Neural cell (in vitro differentiated cells): ENCODE data around the gene SEMA6A. TPM values are rescaled to one million over a fixed set of nuclear protein-coding genes. Genes with fewer than 3 reads are reported as not detected.
A peak's percentile ranks its signal among the peaks of the same experiment; 100 is the strongest.

Experiments
- H2AFZ ChIP-seq: fragments of 200-600, 300-800 bp; sonication (generic), shearing (Covaris generic); 2 replicates; pipeline ENCODE4 v1.6.0; 2014; ENCODE audit warnings: low read depth, mild to moderate bottlenecking, antibody characterized with exemption, low read length, moderate library complexity
- H3F3A ChIP-seq: fragments of 200-600 bp; shearing (Covaris generic); 2 replicates; pipeline ENCODE4 v1.6.1; 2016; ENCODE audit warnings: mild to moderate bottlenecking, moderate library complexity, mixed read lengths, antibody characterized with exemption, low read length; ENCODE audit not compliant: insufficient read depth, poor library complexity, severe bottlenecking
- H3K27ac ChIP-seq: fragments of 200-600, 300-800 bp; sonication (generic), shearing (Covaris generic); 2 replicates; pipeline ENCODE4 v1.5.1; 2014; ENCODE audit warnings: mild to moderate bottlenecking, low read length, moderate library complexity
- H3K27me3 ChIP-seq: fragments of 300-800, 200-600 bp; sonication (generic), shearing (Covaris generic); 2 replicates; pipeline ENCODE4 v1.6.0; 2014; ENCODE audit warnings: mild to moderate bottlenecking, low read depth, low read length, moderate library complexity; ENCODE audit not compliant: insufficient read depth
- H3K36me3 ChIP-seq: fragments of 300-800, 200-600 bp; sonication (generic), shearing (Covaris generic); 2 replicates; pipeline ENCODE4 v1.5.1; 2014; ENCODE audit warnings: mild to moderate bottlenecking, antibody characterized with exemption, low read length, moderate library complexity; ENCODE audit not compliant: insufficient read depth
- H3K4me2 ChIP-seq: fragments of 300-800, 200-600 bp; sonication (generic), shearing (Covaris generic); 2 replicates; pipeline ENCODE4 v1.6.0; 2014; ENCODE audit warnings: mild to moderate bottlenecking, low read length
- H3K4me3 ChIP-seq: fragments of 300-800, 200-600 bp; sonication (generic), shearing (Covaris generic); 2 replicates; pipeline ENCODE4 v1.5.1; 2014; ENCODE audit warnings: mild to moderate bottlenecking, low read length, moderate library complexity
- H3K79me2 ChIP-seq: fragments of 200-600 bp; shearing (Covaris generic); replicated peaks from 2 replicates; pipeline ENCODE4 v1.6.0; 2014; ENCODE audit warnings: mild to moderate bottlenecking, low read length, moderate library complexity; ENCODE audit not compliant: insufficient read depth
- H3K9ac ChIP-seq: fragments of 300-800, 200-600 bp; sonication (generic), shearing (Covaris generic); 2 replicates; pipeline ENCODE4 v1.6.1; 2016; ENCODE audit warnings: mild to moderate bottlenecking, low read length, mixed read lengths
- H3K9me2 ChIP-seq: fragments of 200-600 bp; shearing (Covaris generic); 2 replicates; pipeline ENCODE4 v1.6.1; 2016; ENCODE audit warnings: mild to moderate bottlenecking, low read length, mixed read lengths; ENCODE audit not compliant: insufficient read depth
- H3K9me3 ChIP-seq: fragments of 200-600, 300-800 bp; sonication (generic), shearing (Covaris generic); 2 replicates; pipeline ENCODE4 v1.6.1; 2016; ENCODE audit warnings: mild to moderate bottlenecking, mixed run types, low read length, moderate library complexity, mixed read lengths
- H4K20me1 ChIP-seq: fragments of 200-600 bp; shearing (Covaris generic); 2 replicates; pipeline ENCODE4 v1.6.1; 2016; ENCODE audit warnings: mild to moderate bottlenecking, mixed run types; ENCODE audit not compliant: insufficient read depth
- CTCF ChIP-seq: fragments of 450-650 bp; IDR thresholded peaks from 2 replicates; pipeline ENCODE4 v1.5.1; 2014; ENCODE audit warnings: antibody characterized with exemption, mild to moderate bottlenecking, moderate library complexity; ENCODE audit not compliant: poor library complexity, severe bottlenecking
- EP300 ChIP-seq: fragments of 450-650 bp; conservative IDR thresholded peaks from 2 replicates; pipeline ENCODE4 v1.6.1; 2014; ENCODE audit warnings: antibody characterized with exemption, mild to moderate bottlenecking, moderate library complexity; ENCODE audit not compliant: poor library complexity, severe bottlenecking
- EZH2 ChIP-seq: fragments of 200-600, 300-800 bp; shearing (Covaris generic), sonication (generic); IDR thresholded peaks from 2 replicates; pipeline ENCODE4 v1.6.1; 2014; ENCODE audit warnings: antibody characterized with exemption, low read length, borderline replicate concordance, mild to moderate bottlenecking; ENCODE audit not compliant: insufficient read depth, poor library complexity, severe bottlenecking
- MXI1 ChIP-seq: fragments of 450-650 bp; conservative IDR thresholded peaks from 2 replicates; pipeline ENCODE4 v1.6.1; 2014; ENCODE audit warnings: antibody characterized with exemption, mild to moderate bottlenecking; ENCODE audit not compliant: poor library complexity, severe bottlenecking
- POLR2AphosphoS5 ChIP-seq: IDR thresholded peaks from 2 replicates; pipeline ENCODE4 v1.6.1; 2012
- RAD21 ChIP-seq: fragments of 450-650 bp; conservative IDR thresholded peaks from 2 replicates; pipeline ENCODE4 v1.6.1; 2014; ENCODE audit warnings: antibody characterized with exemption, mild to moderate bottlenecking, moderate library complexity
- REST ChIP-seq: IDR thresholded peaks from 2 replicates; pipeline ENCODE4 v1.6.1; 2012; ENCODE audit warnings: borderline replicate concordance
- SMC3 ChIP-seq: fragments of 450-650 bp; conservative IDR thresholded peaks from 2 replicates; pipeline ENCODE4 v1.6.1; 2014; ENCODE audit warnings: antibody characterized with exemption, mild to moderate bottlenecking, moderate library complexity; ENCODE audit not compliant: poor library complexity
- TAF1 ChIP-seq: IDR thresholded peaks from 2 replicates; pipeline ENCODE4 v1.6.1; 2012; ENCODE audit warnings: low read depth
- polyA minus RNA-seq: library from RNA; depleted of rRNA, polyadenylated mRNA; stranded (reverse); fragments of >200 nt; gene quantifications from 2 replicates; pipeline ENCODE4 v1.2.3, GENCODE V29; 2014
- polyA plus RNA-seq: library from polyadenylated mRNA; depleted of rRNA; stranded (reverse); fragments of >200 nt; gene quantifications from 2 replicates; pipeline ENCODE4 v1.2.3, GENCODE V29; 2014

The SEMA6A gene
- 6.5 and 6.6 TPM in 2 replicates for polyA plus RNA-seq
- 22.9 and 35.2 TPM in 2 replicates for polyA minus RNA-seq

GRCh38 chr5:116574367-116575325 lies at the start of gene SEMA6A:
TSS of gene SEMA6A (minus strand) at chr5:116574823. CDS start at chr5:116504944, 69,879 bp downstream.
- Histone ChIP-seq H3K79me2 (peaks cover 34% of the 10 kb centered on the region), H2AFZ (peak within 1 kb of the TSS; percentile 46), H3K36me3 (no peaks in the 10 kb centered on the region), H3K27ac (peak within 1 kb of the TSS; percentile 52), H3K27me3 (peaks cover 47% of the 10 kb centered on the region), H3K9me2 (no peaks in the 10 kb centered on the region), H3K4me3 (peak within 1 kb of the TSS; percentile 79), H3K9ac (peak within 1 kb of the TSS; percentile 59), H3F3A (peaks cover 5% of the 10 kb centered on the region), H3K4me2 (peak within 1 kb of the TSS; percentile 79), H3K9me3 (no peaks in the 10 kb centered on the region), H4K20me1 (no peaks in the 10 kb centered on the region)
- TF ChIP-seq SMC3 (peak; percentile 58), POLR2AphosphoS5 (peak; percentile 63), RAD21 (peak; percentile 53), REST (no peak), TAF1 (peak; percentile 85), EZH2 (no peak), EP300 (peak; percentile 65), CTCF (no peak), MXI1 (peak; percentile 18)

- no peaks in the 10 kb centered on the region for H4K20me1 ChIP-seq
- no peak overlapping the region for H3K4me2 ChIP-seq
- no peak overlapping the region for H3K27ac ChIP-seq
- H2AFZ ChIP-seq = no peak overlapping the region
- no peaks in the 10 kb centered on the region for H3K79me2 ChIP-seq
- TF ChIP-seq POLR2AphosphoS5 (no peak), CTCF (no peak), EZH2 (no peak), REST (no peak)
- H3F3A ChIP-seq = no peaks in the 10 kb centered on the region
- no peaks in the 10 kb centered on the region for H3K9me3 ChIP-seq
- no peaks in the 10 kb centered on the region for H3K9me2 ChIP-seq
- H3K36me3 ChIP-seq = no peaks in the 10 kb centered on the region
- H3K4me3 ChIP-seq = no peak overlapping the region
- no peaks in the 10 kb centered on the region for H3K27me3 ChIP-seq
- no peak overlapping the region for H3K9ac ChIP-seq
Observed at GRCh38 chr5:116622375-116623050, 47.9 kb upstream of the SEMA6A start.
